Measurements from ENCODE around the gene RPRD1B. TPM values are rescaled to one million over a fixed set of nuclear protein-coding genes. Genes with fewer than 3 reads are reported as not detected.

RPRD1B gene
- total and polyA plus RNA-seq, 2 experiments from 2014 or later = 31.0 to 43.5 TPM

- H3K4me1 ChIP-seq (ENCODE audit: low read depth) = peaks cover 13% of the 10 kb centered on the region
- DNase-seq (ENCODE audit: low read depth in 1 of 2, low spot score in 1 of 2) = no peak
- no peaks in the 10 kb centered on the region for H3K9me3 ChIP-seq (ENCODE audit: low read depth)
- no peak for TF ChIP-seq CTCF (IDR thresholded peaks at IDR 0.05; ENCODE audit: low read depth, low read length)
- no peak overlapping the region for H3K4me3 ChIP-seq
- H3K27me3 ChIP-seq = no peaks in the 10 kb centered on the region
- H3K36me3 ChIP-seq = no peaks in the 10 kb centered on the region
- no peak overlapping the region for H3K27ac ChIP-seq
These were observed 87.1 kb downstream of the RPRD1B start for GRCh38 chr20:38120625-38120988.

- TF ChIP-seq CTCF (IDR thresholded peaks at IDR 0.05; ENCODE audit: low read depth, low read length) = no peak
- Histone ChIP-seq H3K27me3 (no peaks in the 10 kb centered on the region), H3K27ac (peak overlapping the region; percentile 40), H3K9me3 (ENCODE audit: low read depth) (no peaks in the 10 kb centered on the region), H3K4me3 (no peak overlapping the region), H3K4me1 (ENCODE audit: low read depth) (peaks cover 9% of the 10 kb centered on the region), H3K36me3 (no peaks in the 10 kb centered on the region)
- no peak for DNase-seq (ENCODE audit: low read depth in 1 of 2, low spot score in 1 of 2)
These were observed 88.2 kb downstream of the RPRD1B start for GRCh38 chr20:38121741-38122140.

- Histone ChIP-seq H3K4me3 (no peak overlapping the region), H3K27me3 (no peaks in the 10 kb centered on the region), H3K36me3 (no peaks in the 10 kb centered on the region), H3K9me3 (ENCODE audit: low read depth) (no peaks in the 10 kb centered on the region), H3K27ac (peak overlapping the region; percentile 58), H3K4me1 (ENCODE audit: low read depth) (peaks cover 17% of the 10 kb centered on the region)
- peak in 1 of 2 donors; percentile 53 for DNase-seq (ENCODE audit: low read depth in 1 of 2, low spot score in 1 of 2)
- no peak for TF ChIP-seq CTCF (IDR thresholded peaks at IDR 0.05; ENCODE audit: low read depth, low read length)
These were observed 89.6 kb downstream of the RPRD1B start for GRCh38 chr20:38123021-38123587.

GRCh38 chr20:38125157-38126056 is 91.9 kb downstream of the RPRD1B start:
- Histone ChIP-seq H3K27me3 (no peaks in the 10 kb centered on the region), H3K4me1 (ENCODE audit: low read depth) (peaks cover 20% of the 10 kb centered on the region), H3K9me3 (ENCODE audit: low read depth) (no peaks in the 10 kb centered on the region), H3K36me3 (peaks cover 3% of the 10 kb centered on the region), H3K4me3 (no peak overlapping the region), H3K27ac (no peak overlapping the region)
- TF ChIP-seq CTCF (IDR thresholded peaks at IDR 0.05; ENCODE audit: low read depth, low read length) = no peak
- DNase-seq (ENCODE audit: low read depth in 1 of 2, low spot score in 1 of 2) = peak in 1 of 2 donors; percentile 92

- Histone ChIP-seq H3K27ac (peak overlapping the region; percentile 56), H3K9me3 (ENCODE audit: low read depth) (no peaks in the 10 kb centered on the region), H3K27me3 (no peaks in the 10 kb centered on the region), H3K4me1 (ENCODE audit: low read depth) (peaks cover 20% of the 10 kb centered on the region), H3K36me3 (peaks cover 9% of the 10 kb centered on the region), H3K4me3 (no peak overlapping the region)
- no peak for TF ChIP-seq CTCF (IDR thresholded peaks at IDR 0.05; ENCODE audit: low read depth, low read length)
- DNase-seq (ENCODE audit: low read depth in 1 of 2, low spot score in 1 of 2) = peak in 1 of 2 donors; percentile 42
These were observed 92.8 kb downstream of the RPRD1B start for GRCh38 chr20:38126146-38126921.
